Activated B cell treated with CpG ODN at 0.5 μM for 24 hours (primary cell): Measurements from ENCODE around the gene PPM1K. TPM values are rescaled to one million over a fixed set of nuclear protein-coding genes. Genes with fewer than 3 reads are reported as not detected.

Source experiments
- ATAC-seq: fragments of 200-7000 bp; cut with Tn5 transposase; one replicate; pipeline ENCODE4 v1.10.0; 2021; ENCODE audit warnings: low read depth, mild to moderate bottlenecking, moderate library complexity
- CTCF ChIA-PET: fragments of 350-600 bp; sonication (Branson Sonifier 250); formaldehyde crosslinking; loops from one replicate; lab custom pipeline; 2021; ENCODE audit warnings: antibody characterized with exemption; lab: Charles Lee
- POLR2A ChIA-PET: fragments of 350-600 bp; sonication (Branson Sonifier 250); formaldehyde crosslinking; loops from one replicate; lab custom pipeline; 2021; ENCODE audit warnings: antibody characterized with exemption; lab: Charles Lee
- DNase-seq: peaks from one replicate; pipeline ENCODE4 v3.0.0; 2022
- H3K27ac Mint-ChIP-seq: one replicate; pipeline ENCODE4 v1.8.0; 2020; ENCODE audit warnings: mixed read lengths
- H3K27me3 Mint-ChIP-seq: one replicate; pipeline ENCODE4 v1.8.0; 2021; ENCODE audit warnings: mixed read lengths
- H3K36me3 Mint-ChIP-seq: one replicate; pipeline ENCODE4 v1.8.0; 2021; ENCODE audit warnings: low read depth, mixed read lengths
- H3K4me1 Mint-ChIP-seq: one replicate; pipeline ENCODE4 v1.8.0; 2021; ENCODE audit warnings: mixed read lengths
- H3K4me3 Mint-ChIP-seq: one replicate; pipeline ENCODE4 v1.8.0; 2020; ENCODE audit warnings: mild to moderate bottlenecking, mixed read lengths
- H3K9me3 Mint-ChIP-seq: one replicate; pipeline ENCODE4 v1.8.0; 2020; ENCODE audit warnings: mixed read lengths
- intact Hi-C: fragments of 100-400 bp; cut with micrococcal nuclease; formaldehyde crosslinking; loops from one replicate; pipeline ENCODE4 v1.15.1; 2024
- total RNA-seq: library from RNA; stranded (reverse); gene quantifications from 2 replicates; pipeline ENCODE4 v1.2.3, GENCODE V29; 2022
- TF ChIP-seq, protein P1 (sequence below): fragments of 200-600 bp; IDR thresholded peaks from one replicate; pipeline ENCODE4 v1.8.0; 2022; ENCODE audit warnings: antibody characterized with exemption, mild to moderate bottlenecking

PPM1K gene
- total RNA-seq, 1 donor from 2014 or later: 76.6 TPM

DNA sequence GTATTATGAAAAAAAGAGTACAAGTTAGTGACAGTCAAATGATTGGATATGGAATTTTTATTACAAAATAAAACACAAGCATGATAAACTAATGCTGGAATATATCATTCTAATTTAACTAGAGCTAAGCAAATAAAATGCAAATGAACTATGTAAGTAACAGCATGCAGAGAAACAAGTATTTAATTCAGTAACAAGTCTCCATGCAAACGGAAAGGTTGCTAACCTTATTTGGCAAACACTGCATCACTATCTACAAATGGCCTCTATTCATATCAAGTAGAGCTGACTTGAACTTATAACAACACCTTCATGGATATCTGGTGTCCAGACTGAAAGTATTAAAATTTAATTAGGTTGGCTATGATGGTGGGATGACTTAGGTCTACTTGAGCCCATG is 15.4 kb downstream of the PPM1K start:
- Mint-ChIP-seq H3K27me3 (no peaks in the 10 kb centered on the region), H3K4me1 (peaks cover 12% of the 10 kb centered on the region), H3K9me3 (no peaks in the 10 kb centered on the region), H3K27ac (no peak overlapping the region), H3K36me3 (peaks cover 36% of the 10 kb centered on the region), H3K4me3 (no peak overlapping the region)
- POLR2A ChIA-PET: interaction anchor here (0.6 to 1.2 kb wide), 2 partner anchors 16 to 55 kb away, joined by 3 read pairs; partner anchors contain the start of gene PPM1K
- DNase-seq (no peak), ATAC-seq (no peak)
- CTCF ChIA-PET: interaction anchor here (1.0 kb wide), 2 partner anchors 10 to 96 kb away, joined by 3 read pairs; no protein-coding TSS in a partner anchor
- intact Hi-C loops: no loop called here
- TF ChIP-seq, protein P1, sequence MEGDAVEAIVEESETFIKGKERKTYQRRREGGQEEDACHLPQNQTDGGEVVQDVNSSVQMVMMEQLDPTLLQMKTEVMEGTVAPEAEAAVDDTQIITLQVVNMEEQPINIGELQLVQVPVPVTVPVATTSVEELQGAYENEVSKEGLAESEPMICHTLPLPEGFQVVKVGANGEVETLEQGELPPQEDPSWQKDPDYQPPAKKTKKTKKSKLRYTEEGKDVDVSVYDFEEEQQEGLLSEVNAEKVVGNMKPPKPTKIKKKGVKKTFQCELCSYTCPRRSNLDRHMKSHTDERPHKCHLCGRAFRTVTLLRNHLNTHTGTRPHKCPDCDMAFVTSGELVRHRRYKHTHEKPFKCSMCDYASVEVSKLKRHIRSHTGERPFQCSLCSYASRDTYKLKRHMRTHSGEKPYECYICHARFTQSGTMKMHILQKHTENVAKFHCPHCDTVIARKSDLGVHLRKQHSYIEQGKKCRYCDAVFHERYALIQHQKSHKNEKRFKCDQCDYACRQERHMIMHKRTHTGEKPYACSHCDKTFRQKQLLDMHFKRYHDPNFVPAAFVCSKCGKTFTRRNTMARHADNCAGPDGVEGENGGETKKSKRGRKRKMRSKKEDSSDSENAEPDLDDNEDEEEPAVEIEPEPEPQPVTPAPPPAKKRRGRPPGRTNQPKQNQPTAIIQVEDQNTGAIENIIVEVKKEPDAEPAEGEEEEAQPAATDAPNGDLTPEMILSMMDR: no peak

DNA sequence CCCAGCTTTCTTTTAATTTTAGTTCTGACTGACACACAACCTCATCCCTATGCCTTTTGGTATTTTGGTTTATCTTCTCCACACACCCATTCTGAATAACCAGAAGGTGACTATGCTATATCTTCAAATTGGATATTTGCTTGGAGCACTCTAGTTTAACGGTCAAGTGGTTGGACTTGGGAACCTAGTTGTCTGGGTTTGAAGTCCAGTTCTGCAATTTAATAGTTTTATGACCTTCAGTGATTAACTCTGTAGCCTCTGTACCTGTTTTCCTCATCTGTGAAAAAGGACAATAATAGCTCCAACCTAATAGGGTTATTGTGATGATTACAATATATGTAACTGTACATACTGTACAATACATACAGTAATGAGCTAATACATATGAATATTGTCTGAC is 20.0 kb downstream of the PPM1K start:
- no peak overlapping the region for H3K4me3 Mint-ChIP-seq
- intact Hi-C loops: no loop called here
- no peaks in the 10 kb centered on the region for H3K4me1 Mint-ChIP-seq
- POLR2A ChIA-PET: no interaction called here
- CTCF ChIA-PET: no interaction called here
- ATAC-seq (no peak), DNase-seq (no peak)
- no peaks in the 10 kb centered on the region for H3K27me3 Mint-ChIP-seq
- H3K27ac Mint-ChIP-seq: no peak overlapping the region
- TF ChIP-seq, protein P1: no peak
- H3K9me3 Mint-ChIP-seq: no peaks in the 10 kb centered on the region
- peaks cover 47% of the 10 kb centered on the region for H3K36me3 Mint-ChIP-seq

DNA sequence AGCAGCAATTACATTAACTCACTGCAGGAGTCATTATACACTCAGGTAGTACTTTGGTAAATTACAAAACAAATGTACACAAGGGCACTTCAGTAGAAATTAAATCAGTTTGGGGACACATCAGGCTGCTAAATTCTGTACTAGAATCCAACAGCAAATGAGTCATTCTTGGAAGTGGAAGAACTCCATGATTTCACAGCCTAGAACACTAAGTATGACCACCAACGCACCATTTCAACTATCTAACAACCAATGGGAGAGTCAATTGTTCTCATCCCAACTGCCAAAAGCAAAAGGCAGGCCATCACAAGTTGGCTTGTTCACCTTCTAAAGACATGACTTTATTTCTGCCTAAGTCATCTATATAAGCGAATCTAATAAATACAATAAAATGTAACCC is 26.6 kb downstream of the PPM1K start:
- H3K4me3 Mint-ChIP-seq: no peak overlapping the region
- H3K36me3 Mint-ChIP-seq: peaks cover 33% of the 10 kb centered on the region
- no peaks in the 10 kb centered on the region for H3K27me3 Mint-ChIP-seq
- H3K4me1 Mint-ChIP-seq: no peaks in the 10 kb centered on the region
- H3K9me3 Mint-ChIP-seq: no peaks in the 10 kb centered on the region
- no peak for ATAC-seq
- TF ChIP-seq, protein P1: no peak
- CTCF ChIA-PET: no interaction called here
- POLR2A ChIA-PET: interaction anchor here (0.7 kb wide), 1 partner anchor 13 kb away, joined by 3 read pairs; no protein-coding TSS in a partner anchor
- H3K27ac Mint-ChIP-seq: no peak overlapping the region
- intact Hi-C loops: no loop called here
- no peak for DNase-seq

DNA sequence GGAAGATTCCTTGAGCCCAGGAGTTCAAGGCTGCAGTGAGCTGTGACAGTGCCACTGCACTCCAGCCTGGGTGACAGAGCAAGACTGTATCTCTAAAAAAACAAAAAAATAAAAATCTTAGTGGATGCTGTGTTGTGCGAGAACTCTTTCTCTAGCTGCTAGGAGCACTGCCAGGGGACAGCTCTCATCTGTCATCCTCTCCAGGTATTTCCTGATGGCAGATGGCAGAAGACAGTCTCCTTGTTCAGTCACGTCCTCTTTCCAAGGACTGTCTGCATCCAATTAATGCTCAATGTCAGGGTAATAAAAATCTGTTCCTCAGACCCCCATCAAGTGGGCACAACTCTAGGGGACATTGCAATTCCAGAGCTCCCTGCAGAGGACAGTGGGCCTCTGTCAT is 29.2 kb downstream of the PPM1K start:
- Mint-ChIP-seq H3K4me3 (no peak overlapping the region), H3K4me1 (no peaks in the 10 kb centered on the region), H3K27me3 (no peaks in the 10 kb centered on the region), H3K36me3 (peaks cover 13% of the 10 kb centered on the region), H3K9me3 (no peaks in the 10 kb centered on the region), H3K27ac (no peak overlapping the region)
- TF ChIP-seq, protein P1: no peak
- intact Hi-C loops: no loop called here
- no peak for ATAC-seq
- no peak for DNase-seq
- POLR2A ChIA-PET: no interaction called here
- CTCF ChIA-PET: no interaction called here

DNA sequence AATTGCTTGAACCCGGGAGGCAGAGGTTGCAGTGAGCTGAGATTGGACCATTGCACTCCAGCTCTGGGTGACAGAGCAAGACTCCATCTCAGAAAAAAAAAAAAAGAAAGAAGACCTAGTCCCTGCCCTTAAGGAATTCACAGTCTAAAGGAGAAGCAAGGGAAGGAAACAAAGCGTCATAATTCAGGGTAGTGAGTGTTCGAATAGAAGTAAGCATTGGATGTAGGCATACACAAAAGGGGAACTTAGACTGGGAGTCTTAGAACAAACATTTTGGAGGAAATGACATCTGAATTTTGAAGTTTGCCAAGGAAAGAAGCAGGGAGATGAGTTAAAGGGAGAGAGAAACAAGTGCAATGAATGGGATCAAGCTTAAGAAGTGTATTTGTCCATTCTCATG is 32.4 kb downstream of the PPM1K start:
- Mint-ChIP-seq H3K27me3 (no peaks in the 10 kb centered on the region), H3K27ac (no peak overlapping the region), H3K36me3 (peaks cover 3% of the 10 kb centered on the region), H3K4me3 (no peak overlapping the region), H3K4me1 (no peaks in the 10 kb centered on the region), H3K9me3 (no peaks in the 10 kb centered on the region)
- intact Hi-C loops: no loop called here
- DNase-seq (no peak), ATAC-seq (no peak)
- ChIA-PET CTCF (no interaction called here), POLR2A (no interaction called here)
- TF ChIP-seq, protein P1: no peak
